Heart left ventricle (tissue), 16 donors: ENCODE data around the gene HLA-DOA. TPM values are rescaled to one million over a fixed set of nuclear protein-coding genes. Genes with fewer than 3 reads are reported as not detected.

Experiments
- ATAC-seq, 4 donors: fragments of 200-7000 bp; cut with Tn5 transposase; one replicate each; pipeline ENCODE4 v1.9.1; 2020 to 2022; ENCODE audit warnings: moderate library complexity in 4 of 4, mild to moderate bottlenecking in 3 of 4, moderate number of reproducible peaks in 1 of 4
- DNase-seq, 5 donors: peaks; one replicate each; pipeline ENCODE4 v3.0.0-alpha.2; 2020
- H3K27ac ChIP-seq, 12 donors: fragments of 200-600 bp; sonication (generic) in 4 of 12; one replicate each; pipeline versions ENCODE4 v1.5.0 to v1.8.0; 2016 to 2022; ENCODE audit warnings: mild to moderate bottlenecking in 2 of 12
- H3K27me3 ChIP-seq, 9 donors: fragments of 200-600 bp; sonication (generic) in 2 of 9; one replicate each; pipeline versions ENCODE4 v1.5.1 to v1.8.0; 2016 to 2022; ENCODE audit warnings: mild to moderate bottlenecking in 3 of 9
- H3K36me3 ChIP-seq, 9 donors: fragments of 200-600 bp; sonication (generic) in 2 of 9; one replicate each; pipeline versions ENCODE4 v1.5.0 to v1.8.0; 2018 to 2022; ENCODE audit warnings: mild to moderate bottlenecking in 2 of 9
- H3K4me1 ChIP-seq, 12 donors: fragments of 200-600 bp; sonication (generic) in 4 of 12; one replicate each; pipeline versions ENCODE4 v1.5.0 to v1.8.0; 2016 to 2022; ENCODE audit warnings: mild to moderate bottlenecking in 3 of 12
- H3K4me3 ChIP-seq, 12 donors: fragments of 200-600 bp; sonication (generic) in 4 of 12; one replicate each; pipeline versions ENCODE4 v1.5.0 to v1.8.0; 2017 to 2022; ENCODE audit warnings: mild to moderate bottlenecking in 9 of 12, moderate library complexity in 4 of 12
- H3K9me3 ChIP-seq, 12 donors: fragments of 200-600 bp; sonication (generic) in 4 of 12; one replicate each; pipeline versions ENCODE4 v1.5.0 to v1.8.0; 2016 to 2022; ENCODE audit warnings: mild to moderate bottlenecking in 1 of 12
- CTCF ChIP-seq, 12 donors: fragments of 200-600 bp; sonication (generic) in 4 of 12; IDR thresholded peaks; one replicate each; pipeline versions ENCODE4 v1.5.0 to v1.8.0; 2018 to 2022; ENCODE audit warnings: antibody characterized with exemption in 12 of 12, mild to moderate bottlenecking in 5 of 12
- POLR2A ChIP-seq, 2 donors: fragments of 450-650 bp; IDR thresholded peaks; one replicate each; pipeline ENCODE4 v1.6.1; 2017; ENCODE audit warnings: antibody characterized with exemption in 2 of 2, mild to moderate bottlenecking in 2 of 2, moderate library complexity in 2 of 2
- WGBS, 4 donors: extraction: QIAGEN DNeasy Blood & Tissue Kit in 2 of 4; methylation state at CpG; one replicate each; pipeline versions ENCODE4 v1.1.5 to v1.1.7; 2013 to 2018; 5-methylcytosine and 5-hydroxymethylcytosine counted together
- intact Hi-C, 10 donors: fragments of 100-400 bp; cut with DNase I; formaldehyde crosslinking; loops; one replicate each; pipeline versions ENCODE4 v1.11.1 to v1.14.2; 2022
- polyA plus RNA-seq, 2 donors: library from polyadenylated mRNA; stranded (reverse); fragments of 200-250 nt; gene quantifications; one replicate each; pipeline ENCODE4 v1.2.3, GENCODE V29; 2013
- total RNA-seq, 9 donors: library from RNA; depleted of rRNA in 2 of 9; stranded (reverse); fragments of >200 nt in 2 of 9; fragmentation: NEBNext Ultra II Directional in 3 of 9; extraction: Animal tissue kit (Norgen Biotek cat#: 25700) in 3 of 9; gene quantifications; one replicate each; pipeline versions ENCODE4 v1.1.0 to v1.2.4, GENCODE V29; 2016 to 2023
- donor health status: ischemic (EF 13 %, LVEDD 7.1; RV severe dilation, severe dysfunction).
- donor health status: healthy with polysubstance abuse.
- donor health status: DM: no; HTN: yes; CAD: no.
- donor health status: DM: no; HTN: no; CAD: no.
- donor health status: ischemic (EF 25% LVEDD 6.9; RV normal size, moderate dysfunction).
- donor health status: ischemic (EF 25% LVEDD 5.7; RV mildly dilated, moderate dysfunction).
- donor health status: healthy.
- donor health status: DM: yes; HTN: yes; CAD: no.
- donor health status: ischemic (EF 35%, LVEDD 5.7; RV mildly dilated, moderate dysfunction).
- donor health status: nonischemic (EF 11% LVEDD 7.7; RV severe dilation, severe dysfunction).
- donor health status: DM: yes; HTN: yes; CAD: no.
- donor health status: PGD.
- donor health status: ischemic (EF 29% LVEDD 5.4; RV normal size, mild dysfunction).
- donor health status: nonischemic (EF 23%, LVEDD 6.1; RV moderate dilation, normal function).

The HLA-DOA gene
- total and polyA plus RNA-seq, 11 donors = 0.44 to 32.4 (median 1.3) TPM

GRCh38 chr6:33036535-33036934, 27.1 kb upstream of the HLA-DOA start:
- no peaks in the 10 kb centered on the region for H3K36me3 ChIP-seq
- 61 to 69% (median 65%) methylated on average over 1 of the region's 1 CpG for WGBS, 4 donors
- H3K4me1 ChIP-seq = no peaks in the 10 kb centered on the region
- H3K27ac ChIP-seq = no peak overlapping the region
- TF ChIP-seq CTCF (IDR thresholded peaks at IDR 0.05) (no peak), POLR2A (IDR thresholded peaks at IDR 0.05) (no peak)
- no peak overlapping the region for H3K4me3 ChIP-seq
- intact Hi-C loops = no loop called here
- DNase-seq (no peak), ATAC-seq (no peak)
- peaks cover 0 to 5% (median 0%) of the 10 kb centered on the region in 9 donors for H3K27me3 ChIP-seq
- H3K9me3 ChIP-seq = peaks cover 0 to 13% (median 1%) of the 10 kb centered on the region in 12 donors

- no peaks in the 10 kb centered on the region for H3K36me3 ChIP-seq
- H3K4me3 ChIP-seq = no peak overlapping the region
- no peak for DNase-seq
- no peak for ATAC-seq
- peaks cover 0 to 12% (median 0%) of the 10 kb centered on the region in 12 donors for H3K4me1 ChIP-seq
- H3K27me3 ChIP-seq = peaks cover 0 to 5% (median 0%) of the 10 kb centered on the region in 9 donors
- WGBS, 4 donors = 94 to 97% (median 95%) methylated on average over 1 of the region's 1 CpG
- intact Hi-C loops = loop anchor here in 1 of 10 donors (5.0 kb wide), 1 partner anchor 38 kb away; the partner anchor contains the start of gene HLA-DPA1
- H3K27ac ChIP-seq = no peak overlapping the region
- TF ChIP-seq POLR2A (IDR thresholded peaks at IDR 0.05) (no peak), CTCF (IDR thresholded peaks at IDR 0.05) (no peak)
- peaks cover 0 to 13% (median 1%) of the 10 kb centered on the region in 12 donors for H3K9me3 ChIP-seq
Measured at GRCh38 chr6:33034554-33034953, 25.2 kb upstream of the HLA-DOA start.

GRCh38 chr6:33030245-33030644, 20.9 kb upstream of the HLA-DOA start:
- H3K9me3 ChIP-seq = peaks cover 0 to 10% (median 1%) of the 10 kb centered on the region in 12 donors
- WGBS, 4 donors = 25 to 65% (median 33%) methylated on average over 3 of the region's 3 CpGs
- DNase-seq (no peak), ATAC-seq (no peak)
- intact Hi-C loops = loop anchor here in 1 of 10 donors (5.0 kb wide), 1 partner anchor 42 kb away; the partner anchor contains the start of gene HLA-DPA1
- peaks cover 0 to 30% (median 0%) of the 10 kb centered on the region in 12 donors for H3K4me1 ChIP-seq
- peaks cover 0 to 5% (median 0%) of the 10 kb centered on the region in 9 donors for H3K27me3 ChIP-seq
- H3K4me3 ChIP-seq = no peak overlapping the region
- H3K27ac ChIP-seq = peak overlapping the region; percentile 39 to 95 (median 81)
- no peaks in the 10 kb centered on the region for H3K36me3 ChIP-seq
- TF ChIP-seq CTCF (IDR thresholded peaks at IDR 0.05) (no peak), POLR2A (IDR thresholded peaks at IDR 0.05) (no peak)

GRCh38 chr6:33029328-33030184, 20.2 kb upstream of the HLA-DOA start:
- DNase-seq = peak in 3 of 5 donors; percentile 48 to 70 (median 61)

More at GRCh38 chr6:33029328-33030184, 20.2 kb upstream of the HLA-DOA start:
- peaks cover 0 to 3% (median 0%) of the 10 kb centered on the region in 12 donors for H3K9me3 ChIP-seq
- TF ChIP-seq POLR2A (IDR thresholded peaks at IDR 0.05) (no peak), CTCF (IDR thresholded peaks at IDR 0.05) (no peak)
- H3K36me3 ChIP-seq = no peaks in the 10 kb centered on the region
- peak overlapping the region; percentile 39 to 95 (median 81) for H3K27ac ChIP-seq
- H3K4me3 ChIP-seq = no peak overlapping the region
- ATAC-seq = peak; percentile 90 to 99 (median 94)
- 43 to 53% (median 51%) methylated on average over 6 of the region's 6 CpGs for WGBS, 4 donors
- peaks cover 0 to 5% (median 0%) of the 10 kb centered on the region in 9 donors for H3K27me3 ChIP-seq
- H3K4me1 ChIP-seq = peaks cover 0 to 33% (median 0%) of the 10 kb centered on the region in 12 donors
- intact Hi-C loops = loop anchor here in 2 of 10 donors (1.0 to 5.0 kb wide), 2 partner anchors 10 to 43 kb away; partner anchors contain the start of gene HLA-DPA1 (in 1 of the 2)
